22Rv1 (cell line): ENCODE data around the gene AFF1.

Source experiments
- H3K27ac ChIP-seq: fragments of 450-650 bp; 2 replicates; pipeline ENCODE4 v1.5.1; 2017
- CTCF ChIP-seq: fragments of 450-650 bp; IDR thresholded peaks from 2 replicates; pipeline ENCODE4 v1.5.1; 2017; ENCODE audit warnings: mild to moderate bottlenecking
- ZFX ChIP-seq: fragments of 450-650 bp; IDR thresholded peaks from 2 replicates; pipeline ENCODE4 v1.6.1; 2017; ENCODE audit warnings: antibody characterized with exemption, borderline replicate concordance

Gene AFF1

GRCh38 chr4:87003266-87003665 lies 68.5 kb downstream of the AFF1 start:
- no peak for TF ChIP-seq ZFX
- no peak for TF ChIP-seq CTCF
- H3K27ac ChIP-seq = no peak overlapping the region

- peak overlapping the region; percentile 89 for H3K27ac ChIP-seq
- TF ChIP-seq CTCF (no peak), ZFX (no peak)
Measured at GRCh38 chr4:87005369-87005689, 70.5 kb downstream of the AFF1 start.

- H3K27ac ChIP-seq = peak overlapping the region; percentile 89
Measured at GRCh38 chr4:87005690-87006425, 71.0 kb downstream of the AFF1 start.

GRCh38 chr4:87006426-87006675 lies 71.5 kb downstream of the AFF1 start:
- peak overlapping the region; percentile 89 for H3K27ac ChIP-seq
- TF ChIP-seq ZFX (no peak), CTCF (no peak)

More at GRCh38 chr4:87005690-87006425, 71.0 kb downstream of the AFF1 start:
- TF ChIP-seq CTCF = no peak
- TF ChIP-seq ZFX = no peak

GRCh38 chr4:87006676-87007527 lies 72.1 kb downstream of the AFF1 start:
- peak overlapping the region; percentile 89 for H3K27ac ChIP-seq
- TF ChIP-seq CTCF (peak; percentile 57), ZFX (no peak)

GRCh38 chr4:87007528-87008446 lies 73.0 kb downstream of the AFF1 start:
- peak overlapping the region; percentile 89 for H3K27ac ChIP-seq
- TF ChIP-seq CTCF = no peak
- TF ChIP-seq ZFX = no peak
